H9 (cell line): ENCODE measurements around the gene DRICH1. TPM values are rescaled to one million over a fixed set of nuclear protein-coding genes. Genes with fewer than 3 reads are reported as not detected.

Experiments
- DNase-seq: peaks from one replicate; pipeline ENCODE4 v3.0.0-alpha.2; 2017
- H2AFZ ChIP-seq: one replicate; pipeline ENCODE4 v1.6.1; 2013; ENCODE audit warnings: mild to moderate bottlenecking, low read length, control low read depth, moderate library complexity
- H2AK5ac ChIP-seq: 2 replicates; pipeline ENCODE4 v1.6.1; 2013; ENCODE audit warnings: low read length, control low read depth, mixed read lengths; ENCODE audit not compliant: insufficient read length
- H2BK120ac ChIP-seq: one replicate; pipeline ENCODE4 v1.6.1; 2013; ENCODE audit warnings: low read depth, mild to moderate bottlenecking, low read length, control low read depth, inconsistent platforms; ENCODE audit not compliant: poor library complexity, severe bottlenecking
- H2BK12ac ChIP-seq: 2 replicates; pipeline ENCODE4 v1.6.1; 2013; ENCODE audit warnings: low read length, control low read depth, mixed read lengths, low read depth; ENCODE audit not compliant: insufficient read length
- H2BK15ac ChIP-seq: 2 replicates; pipeline ENCODE4 v1.6.1; 2013; ENCODE audit warnings: low read depth, low read length, control low read depth
- H2BK20ac ChIP-seq: one replicate; pipeline ENCODE4 v1.6.1; 2013; ENCODE audit warnings: low read depth, mild to moderate bottlenecking, low read length, control low read depth, inconsistent platforms; ENCODE audit not compliant: poor library complexity, severe bottlenecking
- H2BK5ac ChIP-seq: 2 replicates; pipeline ENCODE4 v1.6.1; 2013; ENCODE audit warnings: low read length, control low read depth, mixed read lengths; ENCODE audit not compliant: insufficient read length
- H3K14ac ChIP-seq: 2 replicates; pipeline ENCODE4 v1.6.1; 2013; ENCODE audit warnings: low read length, control low read depth; ENCODE audit not compliant: insufficient read depth
- H3K18ac ChIP-seq: 2 replicates; pipeline ENCODE4 v1.6.1; 2013; ENCODE audit warnings: low read depth, mild to moderate bottlenecking, mixed read lengths, low read length, control low read depth; ENCODE audit not compliant: insufficient read length
- H3K23ac ChIP-seq: 2 replicates; pipeline ENCODE4 v1.6.1; 2013; ENCODE audit warnings: low read length, control low read depth, mixed read lengths, low read depth; ENCODE audit not compliant: insufficient read length
- H3K23me2 ChIP-seq: 2 replicates; pipeline ENCODE4 v1.6.1; 2013; ENCODE audit warnings: low read depth, mild to moderate bottlenecking, mixed read lengths, low read length, control low read depth; ENCODE audit not compliant: insufficient read length, poor library complexity, severe bottlenecking
- H3K27ac ChIP-seq: 2 replicates; pipeline ENCODE4 v1.5.1; 2013; ENCODE audit warnings: low read length, control low read depth, mixed read lengths, low read depth; ENCODE audit not compliant: insufficient read length
- H3K27me3 ChIP-seq: 2 replicates; pipeline ENCODE4 v1.6.1; 2013; ENCODE audit warnings: low read length, control low read depth, inconsistent platforms; ENCODE audit not compliant: insufficient read depth
- H3K4ac ChIP-seq: 2 replicates; pipeline ENCODE4 v1.6.1; 2013; ENCODE audit warnings: low read depth, mild to moderate bottlenecking, control low read depth, inconsistent platforms, low read length, moderate library complexity
- H3K4me1 ChIP-seq: 2 replicates; pipeline ENCODE4 v1.6.1; 2013; ENCODE audit warnings: low read length, control low read depth, inconsistent platforms; ENCODE audit not compliant: insufficient read depth
- H3K4me2 ChIP-seq: 2 replicates; pipeline ENCODE4 v1.6.1; 2013; ENCODE audit warnings: low read length, control low read depth, mixed read lengths; ENCODE audit not compliant: insufficient read length, insufficient read depth
- H3K56ac ChIP-seq: 2 replicates; pipeline ENCODE4 v1.6.1; 2013; ENCODE audit warnings: low read depth, mild to moderate bottlenecking, mixed read lengths, low read length, control low read depth; ENCODE audit not compliant: insufficient read length
- H3K79me1 ChIP-seq: 2 replicates; pipeline ENCODE4 v1.6.1; 2013; ENCODE audit warnings: low read depth, mild to moderate bottlenecking, moderate library complexity, low read length, control low read depth, inconsistent platforms; ENCODE audit not compliant: insufficient read depth, poor library complexity, severe bottlenecking
- H3K79me2 ChIP-seq: 2 replicates; pipeline ENCODE4 v1.6.1; 2013; ENCODE audit warnings: low read length, control low read depth, inconsistent platforms; ENCODE audit not compliant: insufficient read depth
- H3K9ac ChIP-seq: 2 replicates; pipeline ENCODE4 v1.6.1; 2013; ENCODE audit warnings: low read length, control low read depth, mixed read lengths; ENCODE audit not compliant: insufficient read length; ENCODE audit errors: extremely low read depth
- H3K9me3 ChIP-seq: one replicate; pipeline ENCODE4 v1.6.1; 2013; ENCODE audit warnings: low read depth, low read length, inconsistent platforms; ENCODE audit not compliant: control insufficient read depth
- H3T11ph ChIP-seq: one replicate; pipeline ENCODE4 v1.6.1; 2013; ENCODE audit warnings: mild to moderate bottlenecking, low read length, control low read depth, inconsistent platforms
- H4K20me1 ChIP-seq: one replicate; pipeline ENCODE4 v1.6.1; 2013; ENCODE audit not compliant: control insufficient read depth, insufficient read length, insufficient read depth
- H4K5ac ChIP-seq: 2 replicates; pipeline ENCODE4 v1.6.1; 2013; ENCODE audit warnings: low read depth, mild to moderate bottlenecking, mixed read lengths, low read length, control low read depth; ENCODE audit not compliant: insufficient read length
- H4K8ac ChIP-seq: replicated peaks from 2 replicates; pipeline ENCODE4 v1.6.1; 2013; ENCODE audit warnings: low read length, control low read depth, mixed read lengths, low read depth; ENCODE audit not compliant: insufficient read length
- H4K91ac ChIP-seq: 2 replicates; pipeline ENCODE4 v1.6.1; 2013; ENCODE audit warnings: low read depth, mild to moderate bottlenecking, moderate library complexity, mixed read lengths, low read length, control low read depth; ENCODE audit not compliant: insufficient read length
- H3K27ac Mint-ChIP-seq, 3 experiments: 2 replicates in 2 of 3; 3 replicates in 1 of 3; pipeline ENCODE4 v1.8.0; 2020 to 2021; ENCODE audit warnings: mixed read lengths in 3 of 3, mild to moderate bottlenecking in 1 of 3, moderate library complexity in 1 of 3
- H3K27me3 Mint-ChIP-seq: 2 replicates; pipeline ENCODE4 v1.8.0; 2021; ENCODE audit warnings: low read depth, mild to moderate bottlenecking, moderate library complexity, mixed read lengths
- H3K36me3 Mint-ChIP-seq, 3 experiments: 2 replicates in 2 of 3; 3 replicates in 1 of 3; pipeline ENCODE4 v1.8.0; 2020 to 2021; ENCODE audit warnings: low read depth in 3 of 3, mixed read lengths in 3 of 3; ENCODE audit not compliant: insufficient read depth in 1 of 3
- H3K4me1 Mint-ChIP-seq, 2 experiments: 2 replicates each; pipeline ENCODE4 v1.8.0; 2020; ENCODE audit warnings: mixed read lengths in 2 of 2
- H3K4me3 Mint-ChIP-seq, 2 experiments: 2 replicates in 1 of 2; 3 replicates in 1 of 2; pipeline ENCODE4 v1.8.0; 2020 to 2021; ENCODE audit warnings: mild to moderate bottlenecking in 2 of 2, mixed read lengths in 2 of 2, moderate library complexity in 1 of 2
- H3K9me3 Mint-ChIP-seq, 2 experiments: 2 replicates in 1 of 2; 3 replicates in 1 of 2; pipeline ENCODE4 v1.8.0; 2020; ENCODE audit warnings: mild to moderate bottlenecking in 2 of 2, mixed read lengths in 2 of 2, moderate library complexity in 1 of 2
- WGBS: extraction: QIAGEN DNeasy Blood & Tissue Kit; methylation state at CpG from one replicate; pipeline ENCODE4 v1.1.7; 2013; ENCODE audit warnings: missing lambda C conversion rate, low lambda C conversion rate, mixed read lengths; ENCODE audit not compliant: insufficient read length; ENCODE audit errors: extremely low coverage; 5-methylcytosine and 5-hydroxymethylcytosine counted together
- total RNA-seq: library from RNA; stranded (reverse); gene quantifications from 2 replicates; pipeline ENCODE4 v1.2.1, GENCODE V29; 2021
- TF ChIP-seq, protein P1 (sequence below): fragments of 200-600 bp; sonication (generic); conservative IDR thresholded peaks from 3 replicates; pipeline ENCODE4 v1.8.0; 2021; ENCODE audit warnings: antibody characterized with exemption, mild to moderate bottlenecking

Gene DRICH1
- total RNA-seq, 1 experiment from 2014 or later, result not detected

DNA sequence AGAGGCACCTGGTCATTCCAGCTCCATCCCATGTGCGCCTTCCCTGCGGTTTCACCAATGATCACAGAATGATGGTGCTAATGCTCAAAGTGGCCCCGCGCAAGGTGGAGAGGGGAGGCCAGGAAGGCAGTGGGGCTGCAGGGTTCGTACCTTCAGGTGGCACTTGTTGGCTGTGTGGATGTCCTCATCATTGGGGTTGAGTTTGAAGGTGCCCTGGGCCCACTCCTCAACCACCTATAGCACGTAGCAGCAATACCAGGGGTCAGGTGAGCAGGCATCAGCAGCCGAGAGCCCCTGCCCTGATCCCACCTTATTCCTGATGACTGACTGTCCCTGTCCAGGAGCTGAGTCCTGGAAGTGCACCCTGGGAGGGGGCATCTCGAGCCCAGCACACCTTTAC is 20.6 kb upstream of the DRICH1 start:
- Histone ChIP-seq H3K4ac (no peak overlapping the region), H3K56ac (no peak overlapping the region), H4K91ac (no peak overlapping the region), H2BK5ac (no peak overlapping the region), H2AK5ac (no peak overlapping the region), H3K14ac (no peak overlapping the region; the same call in 1 of the 2 replicates), H3K18ac (no peak overlapping the region), H2BK12ac (no peak overlapping the region), H3K4me2 (no peak overlapping the region), H3K23me2 (no peaks in the 10 kb centered on the region), H3K27me3 (no peaks in the 10 kb centered on the region), H4K8ac (no peak overlapping the region), H3K23ac (no peak overlapping the region), H3K9ac (no peak overlapping the region), H3K79me1 (no peaks in the 10 kb centered on the region), H3K27ac (no peak overlapping the region), H2BK15ac (no peak overlapping the region), H2AFZ (no peak overlapping the region), H2BK20ac (no peak overlapping the region), H3K4me1 (no peaks in the 10 kb centered on the region), H3T11ph (no peak overlapping the region), H3K9me3 (no peaks in the 10 kb centered on the region), H4K5ac (no peak overlapping the region), H3K79me2 (no peaks in the 10 kb centered on the region), H2BK120ac (no peak overlapping the region), H4K20me1 (no peaks in the 10 kb centered on the region)
- H3K27me3 Mint-ChIP-seq, result no peaks in the 10 kb centered on the region
- H3K36me3 Mint-ChIP-seq, result peaks cover 2 to 9% (median 7%) of the 10 kb centered on the region in 3 experiments
- TF ChIP-seq, protein P1, sequence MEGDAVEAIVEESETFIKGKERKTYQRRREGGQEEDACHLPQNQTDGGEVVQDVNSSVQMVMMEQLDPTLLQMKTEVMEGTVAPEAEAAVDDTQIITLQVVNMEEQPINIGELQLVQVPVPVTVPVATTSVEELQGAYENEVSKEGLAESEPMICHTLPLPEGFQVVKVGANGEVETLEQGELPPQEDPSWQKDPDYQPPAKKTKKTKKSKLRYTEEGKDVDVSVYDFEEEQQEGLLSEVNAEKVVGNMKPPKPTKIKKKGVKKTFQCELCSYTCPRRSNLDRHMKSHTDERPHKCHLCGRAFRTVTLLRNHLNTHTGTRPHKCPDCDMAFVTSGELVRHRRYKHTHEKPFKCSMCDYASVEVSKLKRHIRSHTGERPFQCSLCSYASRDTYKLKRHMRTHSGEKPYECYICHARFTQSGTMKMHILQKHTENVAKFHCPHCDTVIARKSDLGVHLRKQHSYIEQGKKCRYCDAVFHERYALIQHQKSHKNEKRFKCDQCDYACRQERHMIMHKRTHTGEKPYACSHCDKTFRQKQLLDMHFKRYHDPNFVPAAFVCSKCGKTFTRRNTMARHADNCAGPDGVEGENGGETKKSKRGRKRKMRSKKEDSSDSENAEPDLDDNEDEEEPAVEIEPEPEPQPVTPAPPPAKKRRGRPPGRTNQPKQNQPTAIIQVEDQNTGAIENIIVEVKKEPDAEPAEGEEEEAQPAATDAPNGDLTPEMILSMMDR, result no peak
- no peaks in the 10 kb centered on the region for H3K4me1 Mint-ChIP-seq
- no peak for DNase-seq
- H3K27ac Mint-ChIP-seq, result no peak overlapping the region
- no peak overlapping the region for H3K4me3 Mint-ChIP-seq
- H3K9me3 Mint-ChIP-seq, result no peaks in the 10 kb centered on the region
- WGBS, result no CpG with 5 or more reads among the region's 8 CpGs
